GM12878 (cell line): Measurements from ENCODE around the gene PEAR1. TPM values are rescaled to one million over a fixed set of nuclear protein-coding genes. Genes with fewer than 3 reads are reported as not detected.

Source experiments
- ATAC-seq: fragments of 200-7000 bp; cut with Tn5 transposase; 3 replicates; pipeline ENCODE4 v1.9.1; 2020; ENCODE audit warnings: mild to moderate bottlenecking, moderate library complexity
- BruUV-seq: library from RNA; stranded (reverse); fragments of 400-500 nt; replicated peaks from 2 replicates; lab custom pipeline; 2021; lab: Mats Ljungman, UMichigan
- CTCF ChIA-PET: fragments of 300-600 bp; sonication (Branson Sonifier 250); formaldehyde crosslinking; extraction: SDS; loops from one replicate; lab custom pipeline; 2021; ENCODE audit warnings: inconsistent platforms; lab: Yijun Ruan, JAX
- POLR2A ChIA-PET: fragments of 350-600 bp; formaldehyde crosslinking; extraction: SDS; loops from one replicate; lab custom pipeline; 2021; ENCODE audit warnings: inconsistent platforms; lab: Charles Lee
- RAD21 ChIA-PET: fragments of 300-600 bp; sonication (Branson Sonifier 250); formaldehyde crosslinking; loops from one replicate; lab custom pipeline; 2023; ENCODE audit warnings: antibody characterized with exemption; ENCODE audit not compliant: unreplicated experiment; lab: Charles Lee
- SMC1A ChIA-PET: fragments of 300-600 bp; sonication (Branson Sonifier 250); formaldehyde crosslinking; loops from one replicate; lab custom pipeline; 2023; ENCODE audit not compliant: unreplicated experiment, uncharacterized antibody; lab: Charles Lee
- DNase-seq: peaks from one replicate; pipeline ENCODE4 v3.0.0-alpha.2; 2011; ENCODE audit warnings: low read depth, low spot score
- FAIRE-seq: peaks from 3 replicates; lab custom pipeline; 2011; peaks lifted over from hg19 to GRCh38; lab: Jason Lieb, UNC
- H2AFZ ChIP-seq: 2 replicates; pipeline ENCODE4 v1.6.0; 2011; ENCODE audit warnings: low read depth, low read length, control low read depth; ENCODE audit not compliant: control insufficient read depth
- H3K27ac ChIP-seq: 2 replicates; pipeline ENCODE4 v1.5.1; 2011; ENCODE audit warnings: control low read depth; ENCODE audit not compliant: control insufficient read depth, insufficient read depth
- H3K27me3 ChIP-seq, 2 experiments: replicated peaks in 1 of 2; 2 replicates each; pipeline versions ENCODE4 v1.6.0 to v1.6.1; 2011; ENCODE audit warnings: low read length in 1 of 2; ENCODE audit not compliant: control insufficient read depth in 2 of 2, insufficient read depth in 2 of 2
- H3K36me3 ChIP-seq, 2 experiments: 2 replicates each; pipeline ENCODE4 v1.5.1; 2011; ENCODE audit warnings: low read length in 1 of 2; ENCODE audit not compliant: control insufficient read depth in 2 of 2, insufficient read depth in 2 of 2
- H3K4me1 ChIP-seq: 2 replicates; pipeline ENCODE4 v1.6.1; 2011; ENCODE audit warnings: mild to moderate bottlenecking, low read length, moderate library complexity, mixed read lengths; ENCODE audit not compliant: control insufficient read depth, insufficient read depth
- H3K4me2 ChIP-seq: 2 replicates; pipeline ENCODE4 v1.6.0; 2011; ENCODE audit warnings: control low read depth; ENCODE audit not compliant: control insufficient read depth, insufficient read depth
- H3K4me3 ChIP-seq: fragments of 200-600 bp; sonication (generic); 2 replicates; pipeline ENCODE4 v1.5.1; 2016
- H3K79me2 ChIP-seq: 2 replicates; pipeline ENCODE4 v1.6.0; 2011; ENCODE audit warnings: low read length; ENCODE audit not compliant: control insufficient read depth, insufficient read depth
- H3K9ac ChIP-seq: 2 replicates; pipeline ENCODE4 v1.8.0; 2011; ENCODE audit warnings: low read length, control low read depth, mixed read lengths; ENCODE audit not compliant: control insufficient read depth, insufficient read depth
- H3K9me3 ChIP-seq: replicated peaks from 3 replicates; pipeline ENCODE4 v1.5.1; 2011; ENCODE audit warnings: mild to moderate bottlenecking, low read length; ENCODE audit not compliant: control insufficient read depth, insufficient read depth
- H4K20me1 ChIP-seq: 2 replicates; pipeline ENCODE4 v1.6.0; 2011; ENCODE audit not compliant: control insufficient read depth, insufficient read depth
- CEBPB ChIP-seq, 2 experiments: fragments of 150-350 bp in 1 of 2; IDR thresholded peaks; 2 replicates each; pipeline ENCODE4 v1.6.1; 2012 to 2014; ENCODE audit warnings: low read depth in 2 of 2, low read length in 2 of 2, borderline replicate concordance in 1 of 2, inconsistent platforms in 1 of 2
- FOS ChIP-seq: IDR thresholded peaks from 3 replicates; pipeline ENCODE4 v1.6.1; 2011; ENCODE audit warnings: borderline replicate concordance; ENCODE audit not compliant: insufficient read length; ENCODE audit errors: extremely low read depth
- MTA3 ChIP-seq: IDR thresholded peaks from 2 replicates; pipeline ENCODE4 v1.6.1; 2012; ENCODE audit warnings: low read length, inconsistent platforms, borderline replicate concordance
- SIX5 ChIP-seq: IDR thresholded peaks from 2 replicates; pipeline ENCODE4 v1.6.1; 2011; ENCODE audit warnings: mild to moderate bottlenecking, low read depth, low read length, moderate library complexity; ENCODE audit not compliant: severe bottlenecking
- SMARCA5 ChIP-seq: fragments of 450-650 bp; IDR thresholded peaks from 2 replicates; pipeline ENCODE4 v1.6.1; 2017; ENCODE audit warnings: mild to moderate bottlenecking
- SUZ12 ChIP-seq: fragments of 200-600 bp; sonication (generic); IDR thresholded peaks from one replicate; pipeline ENCODE4 v1.6.1; 2018; ENCODE audit warnings: antibody characterized with exemption, mild to moderate bottlenecking; ENCODE audit not compliant: unreplicated experiment
- TCF12 ChIP-seq: IDR thresholded peaks from 2 replicates; pipeline ENCODE4 v1.6.1; 2011; ENCODE audit warnings: low read depth, mild to moderate bottlenecking, low read length
- ZNF207 ChIP-seq: fragments of 450-650 bp; IDR thresholded peaks from 2 replicates; pipeline ENCODE4 v1.6.1; 2014; ENCODE audit warnings: antibody characterized with exemption, mild to moderate bottlenecking, borderline replicate concordance
- WGBS: methylation state at CpG from one replicate; pipeline ENCODE4 v1.1.6; 2016; ENCODE audit warnings: low lambda C conversion rate; ENCODE audit not compliant: insufficient replicate concordance, insufficient coverage; ENCODE audit errors: missing lambda C conversion rate; 5-methylcytosine and 5-hydroxymethylcytosine counted together
- in situ Hi-C: fragments of 300-500 bp; cut with MboI; formaldehyde crosslinking; loops from 9 replicates; pipeline ENCODE4 v1.14.3; 2018; ENCODE audit warnings: mixed read lengths
- intact Hi-C: fragments of 100-400 bp; cut with micrococcal nuclease; formaldehyde crosslinking; loops from one replicate; pipeline ENCODE4 v1.14.2; 2022; ENCODE audit not compliant: unreplicated experiment
- polyA plus RNA-seq, 11 experiments: library from polyadenylated mRNA; depleted of rRNA in 4 of 11; unstranded in 6 of 11; stranded (reverse) in 5 of 11; fragments of >200 nt; fragmentation: Nextera tagmentation in 4 of 11; fragmentation: Illumina TruSeq in 1 of 11; extraction: Ambion mirVana in 4 of 11; extraction: Trizol in 1 of 11; gene quantifications; 1 replicate in 1 of 11; 2 replicates in 10 of 11; pipeline versions ENCODE4 v1.2.1 to v1.2.3, GENCODE V29; 2011 to 2016; ENCODE audit warnings: inconsistent platforms in 2 of 11, missing spikeins in 2 of 11, low read depth in 1 of 11
- total RNA-seq, 4 experiments: library from RNA; depleted of rRNA in 3 of 4; stranded (reverse); fragments of >200 nt in 3 of 4; fragmentation: Illumina TruSeq in 1 of 4; extraction: Trizol in 1 of 4; gene quantifications; 2 replicates each; pipeline versions ENCODE4 v1.2.1 to v1.2.3, GENCODE V29; 2013 to 2021
- TF ChIP-seq, protein P1 (sequence below): IDR thresholded peaks from 2 replicates; pipeline ENCODE4 v1.6.1; 2011; ENCODE audit warnings: mild to moderate bottlenecking, low read depth, low read length, moderate library complexity; ENCODE audit not compliant: insufficient replicate concordance
- TF ChIP-seq, protein P2 (sequence below): fragments of 450-650 bp; IDR thresholded peaks from 2 replicates; pipeline ENCODE4 v1.6.1; 2016; ENCODE audit warnings: mild to moderate bottlenecking
- TF ChIP-seq, protein P3 (sequence below): fragments of 450-650 bp; IDR thresholded peaks from 2 replicates; pipeline ENCODE4 v1.6.1; 2017; ENCODE audit warnings: mild to moderate bottlenecking, moderate library complexity
- TF ChIP-seq, protein P4 (sequence below): fragments of 450-650 bp; formaldehyde crosslinking; IDR thresholded peaks from 2 replicates; pipeline ENCODE4 v1.4.0; 2020; ENCODE audit warnings: mild to moderate bottlenecking, moderate library complexity

The PEAR1 gene
- total and polyA plus RNA-seq, 10 of the 15 experiments (the other 5 are each of a cell fraction or from before 2014, with no cell fraction given), result not detected

DNA sequence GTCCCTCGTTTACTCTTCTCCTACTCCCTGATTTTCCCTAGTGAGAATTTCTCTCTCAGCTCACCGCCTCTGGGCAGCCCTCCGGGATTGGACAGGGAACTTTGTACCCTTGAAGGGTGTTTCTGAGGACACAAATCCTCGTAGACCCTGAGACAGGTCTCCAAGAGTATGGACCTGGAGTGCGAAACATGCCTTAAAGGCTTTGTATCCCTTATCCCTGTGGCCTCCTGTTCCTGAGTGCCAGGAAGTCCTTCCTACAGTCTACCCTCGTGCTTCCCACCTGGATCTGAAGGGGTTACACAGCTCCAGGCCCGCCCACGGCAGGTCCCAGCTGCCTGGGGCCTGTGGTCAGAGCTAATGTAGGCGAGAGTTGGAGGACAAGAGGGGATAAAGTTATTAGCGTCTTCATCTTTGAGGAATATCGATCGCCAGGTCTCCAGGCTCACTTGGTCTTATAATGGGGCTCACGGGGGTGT lies 7.6 kb upstream of the PEAR1 start:
- Histone ChIP-seq H3K4me2 (no peak overlapping the region), H3K4me1 (no peaks in the 10 kb centered on the region), H4K20me1 (no peaks in the 10 kb centered on the region), H3K79me2 (no peaks in the 10 kb centered on the region), H3K9ac (no peak overlapping the region), H2AFZ (no peak overlapping the region), H3K9me3 (no peaks in the 10 kb centered on the region), H3K36me3 (no peaks in the 10 kb centered on the region), H3K4me3 (no peak overlapping the region), H3K27me3 (peaks cover 0 to 4% of the 10 kb centered on the region in 2 experiments; a peak in 3 of 4 replicates)
- ChIA-PET RAD21 (interaction anchor here (2.6 to 7.1 kb wide), 2 partner anchors 47 to 89 kb away, joined by 7 to 42 read pairs; no protein-coding TSS in a partner anchor), POLR2A (no interaction called here), CTCF (interaction anchor here (0.8 to 2.0 kb wide), 5 partner anchors 47 to 196 kb away, joined by 3 to 9 read pairs (median 7); no protein-coding TSS in a partner anchor), SMC1A (interaction anchor here (0.9 to 1.1 kb wide), 2 partner anchors 95 to 160 kb away, joined by 3 to 5 read pairs; no protein-coding TSS in a partner anchor)
- no peak for FAIRE-seq
- 31% methylated on average over 13 of the region's 13 CpGs for WGBS
- intact Hi-C loops (no loop called here), in situ Hi-C loops (no loop called here)
- no TSS peak for BruUV-seq
- ATAC-seq, result no peak
- no peak for DNase-seq
- TF ChIP-seq FOS (no peak), MTA3 (no peak), SMARCA5 (no peak), SIX5 (no peak), SUZ12 (no peak), CEBPB (IDR thresholded peaks at IDR 0.05; ENCODE audit: borderline replicate concordance in 1 of 2, low read depth in 2 of 2, low read length in 2 of 2) (no peak), TCF12 (no peak), ZNF207 (no peak)
- TF ChIP-seq, protein P1, sequence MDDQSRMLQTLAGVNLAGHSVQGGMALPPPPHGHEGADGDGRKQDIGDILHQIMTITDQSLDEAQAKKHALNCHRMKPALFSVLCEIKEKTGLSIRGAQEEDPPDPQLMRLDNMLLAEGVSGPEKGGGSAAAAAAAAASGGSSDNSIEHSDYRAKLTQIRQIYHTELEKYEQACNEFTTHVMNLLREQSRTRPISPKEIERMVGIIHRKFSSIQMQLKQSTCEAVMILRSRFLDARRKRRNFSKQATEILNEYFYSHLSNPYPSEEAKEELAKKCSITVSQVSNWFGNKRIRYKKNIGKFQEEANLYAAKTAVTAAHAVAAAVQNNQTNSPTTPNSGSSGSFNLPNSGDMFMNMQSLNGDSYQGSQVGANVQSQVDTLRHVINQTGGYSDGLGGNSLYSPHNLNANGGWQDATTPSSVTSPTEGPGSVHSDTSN, result no peak
- TF ChIP-seq, protein P2, sequence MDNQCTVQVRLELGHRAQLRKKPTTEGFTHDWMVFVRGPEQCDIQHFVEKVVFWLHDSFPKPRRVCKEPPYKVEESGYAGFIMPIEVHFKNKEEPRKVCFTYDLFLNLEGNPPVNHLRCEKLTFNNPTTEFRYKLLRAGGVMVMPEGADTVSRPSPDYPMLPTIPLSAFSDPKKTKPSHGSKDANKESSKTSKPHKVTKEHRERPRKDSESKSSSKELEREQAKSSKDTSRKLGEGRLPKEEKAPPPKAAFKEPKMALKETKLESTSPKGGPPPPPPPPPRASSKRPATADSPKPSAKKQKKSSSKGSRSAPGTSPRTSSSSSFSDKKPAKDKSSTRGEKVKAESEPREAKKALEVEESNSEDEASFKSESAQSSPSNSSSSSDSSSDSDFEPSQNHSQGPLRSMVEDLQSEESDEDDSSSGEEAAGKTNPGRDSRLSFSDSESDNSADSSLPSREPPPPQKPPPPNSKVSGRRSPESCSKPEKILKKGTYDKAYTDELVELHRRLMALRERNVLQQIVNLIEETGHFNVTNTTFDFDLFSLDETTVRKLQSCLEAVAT, result no peak
- TF ChIP-seq, protein P3, sequence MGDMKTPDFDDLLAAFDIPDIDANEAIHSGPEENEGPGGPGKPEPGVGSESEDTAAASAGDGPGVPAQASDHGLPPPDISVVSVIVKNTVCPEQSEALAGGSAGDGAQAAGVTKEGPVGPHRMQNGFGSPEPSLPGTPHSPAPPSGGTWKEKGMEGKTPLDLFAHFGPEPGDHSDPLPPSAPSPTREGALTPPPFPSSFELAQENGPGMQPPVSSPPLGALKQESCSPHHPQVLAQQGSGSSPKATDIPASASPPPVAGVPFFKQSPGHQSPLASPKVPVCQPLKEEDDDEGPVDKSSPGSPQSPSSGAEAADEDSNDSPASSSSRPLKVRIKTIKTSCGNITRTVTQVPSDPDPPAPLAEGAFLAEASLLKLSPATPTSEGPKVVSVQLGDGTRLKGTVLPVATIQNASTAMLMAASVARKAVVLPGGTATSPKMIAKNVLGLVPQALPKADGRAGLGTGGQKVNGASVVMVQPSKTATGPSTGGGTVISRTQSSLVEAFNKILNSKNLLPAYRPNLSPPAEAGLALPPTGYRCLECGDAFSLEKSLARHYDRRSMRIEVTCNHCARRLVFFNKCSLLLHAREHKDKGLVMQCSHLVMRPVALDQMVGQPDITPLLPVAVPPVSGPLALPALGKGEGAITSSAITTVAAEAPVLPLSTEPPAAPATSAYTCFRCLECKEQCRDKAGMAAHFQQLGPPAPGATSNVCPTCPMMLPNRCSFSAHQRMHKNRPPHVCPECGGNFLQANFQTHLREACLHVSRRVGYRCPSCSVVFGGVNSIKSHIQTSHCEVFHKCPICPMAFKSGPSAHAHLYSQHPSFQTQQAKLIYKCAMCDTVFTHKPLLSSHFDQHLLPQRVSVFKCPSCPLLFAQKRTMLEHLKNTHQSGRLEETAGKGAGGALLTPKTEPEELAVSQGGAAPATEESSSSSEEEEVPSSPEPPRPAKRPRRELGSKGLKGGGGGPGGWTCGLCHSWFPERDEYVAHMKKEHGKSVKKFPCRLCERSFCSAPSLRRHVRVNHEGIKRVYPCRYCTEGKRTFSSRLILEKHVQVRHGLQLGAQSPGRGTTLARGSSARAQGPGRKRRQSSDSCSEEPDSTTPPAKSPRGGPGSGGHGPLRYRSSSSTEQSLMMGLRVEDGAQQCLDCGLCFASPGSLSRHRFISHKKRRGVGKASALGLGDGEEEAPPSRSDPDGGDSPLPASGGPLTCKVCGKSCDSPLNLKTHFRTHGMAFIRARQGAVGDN, result no peak
- TF ChIP-seq, protein P4, sequence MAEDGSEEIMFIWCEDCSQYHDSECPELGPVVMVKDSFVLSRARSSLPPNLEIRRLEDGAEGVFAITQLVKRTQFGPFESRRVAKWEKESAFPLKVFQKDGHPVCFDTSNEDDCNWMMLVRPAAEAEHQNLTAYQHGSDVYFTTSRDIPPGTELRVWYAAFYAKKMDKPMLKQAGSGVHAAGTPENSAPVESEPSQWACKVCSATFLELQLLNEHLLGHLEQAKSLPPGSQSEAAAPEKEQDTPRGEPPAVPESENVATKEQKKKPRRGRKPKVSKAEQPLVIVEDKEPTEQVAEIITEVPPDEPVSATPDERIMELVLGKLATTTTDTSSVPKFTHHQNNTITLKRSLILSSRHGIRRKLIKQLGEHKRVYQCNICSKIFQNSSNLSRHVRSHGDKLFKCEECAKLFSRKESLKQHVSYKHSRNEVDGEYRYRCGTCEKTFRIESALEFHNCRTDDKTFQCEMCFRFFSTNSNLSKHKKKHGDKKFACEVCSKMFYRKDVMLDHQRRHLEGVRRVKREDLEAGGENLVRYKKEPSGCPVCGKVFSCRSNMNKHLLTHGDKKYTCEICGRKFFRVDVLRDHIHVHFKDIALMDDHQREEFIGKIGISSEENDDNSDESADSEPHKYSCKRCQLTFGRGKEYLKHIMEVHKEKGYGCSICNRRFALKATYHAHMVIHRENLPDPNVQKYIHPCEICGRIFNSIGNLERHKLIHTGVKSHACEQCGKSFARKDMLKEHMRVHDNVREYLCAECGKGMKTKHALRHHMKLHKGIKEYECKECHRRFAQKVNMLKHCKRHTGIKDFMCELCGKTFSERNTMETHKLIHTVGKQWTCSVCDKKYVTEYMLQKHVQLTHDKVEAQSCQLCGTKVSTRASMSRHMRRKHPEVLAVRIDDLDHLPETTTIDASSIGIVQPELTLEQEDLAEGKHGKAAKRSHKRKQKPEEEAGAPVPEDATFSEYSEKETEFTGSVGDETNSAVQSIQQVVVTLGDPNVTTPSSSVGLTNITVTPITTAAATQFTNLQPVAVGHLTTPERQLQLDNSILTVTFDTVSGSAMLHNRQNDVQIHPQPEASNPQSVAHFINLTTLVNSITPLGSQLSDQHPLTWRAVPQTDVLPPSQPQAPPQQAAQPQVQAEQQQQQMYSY (CRISPR knock-in tag), result no peak
- TF ChIP-seq, all 136 proteins: peak for 0
- no peak overlapping the region for H3K27ac ChIP-seq
